Right ventricle myocardium inferior (tissue), 1 donor: ENCODE results near the gene CPT1A. TPM values are rescaled to one million over a fixed set of nuclear protein-coding genes. Genes with fewer than 3 reads are reported as not detected.
"Not testable (repeated sequence)": the region's sequence is repeated elsewhere in the genome, so short reads cannot be mapped to it uniquely, and the experiment has no call there.

Source experiments
- ATAC-seq: fragments of 200-7000 bp; cut with Tn5 transposase; one replicate; pipeline ENCODE4 v1.9.1; 2020; ENCODE audit warnings: mild to moderate bottlenecking, moderate library complexity
- DNase-seq: peaks from one replicate; pipeline ENCODE4 v3.0.0; 2021; ENCODE audit errors: missing footprints
- intact Hi-C: fragments of 100-400 bp; cut with DNase I; formaldehyde crosslinking; loops from one replicate; pipeline ENCODE4 v1.11.0; 2022
- total RNA-seq: library from RNA; stranded (reverse); fragmentation: NEBNext Ultra II Directional; extraction: Animal tissue kit (Norgen Biotek cat#: 25700); gene quantifications from one replicate; pipeline ENCODE4 v1.2.1, GENCODE V29; 2021
- donor health status: DM: no; HTN: yes; CAD: no; lungs with severe emphysema.

CPT1A gene
- total RNA-seq, 1 donor from 2014 or later: 83.3 TPM

GRCh38 chr11:68856425-68857030 lies 14.8 kb upstream of the CPT1A start:
- ATAC-seq, DNase-seq, intact Hi-C loops: not testable (repeated sequence)

GRCh38 chr11:68855205-68855981 lies 13.7 kb upstream of the CPT1A start:
- DNase-seq (peak; percentile 78), ATAC-seq (peak; percentile 59)
- intact Hi-C loops: no loop called here

- no peak for DNase-seq
- intact Hi-C loops: no loop called here
- ATAC-seq: peak; percentile 20
These were observed 12.7 kb upstream of the CPT1A start for GRCh38 chr11:68854273-68854958.

- DNase-seq (no peak), ATAC-seq (no peak)
- intact Hi-C loops: no loop called here
These were observed 10.9 kb upstream of the CPT1A start for GRCh38 chr11:68852628-68853027.

GRCh38 chr11:68848429-68848828 lies 6.7 kb upstream of the CPT1A start:
- ATAC-seq (no peak), DNase-seq (no peak)
- intact Hi-C loops: no loop called here

- ATAC-seq (no peak), DNase-seq (no peak)
- intact Hi-C loops: no loop called here
These were observed 5.7 kb upstream of the CPT1A start for GRCh38 chr11:68847395-68847794.

- ATAC-seq: peak; percentile 32
- intact Hi-C loops: no loop called here
- DNase-seq: no peak
These were observed 3.8 kb upstream of the CPT1A start for GRCh38 chr11:68845351-68846002.

GRCh38 chr11:68844801-68845200 lies 3.1 kb upstream of the CPT1A start:
- ATAC-seq (no peak), DNase-seq (no peak)
- intact Hi-C loops: loop anchor here (5.0 kb wide), 1 partner anchor 48 kb away; no protein-coding TSS in a partner anchor

GRCh38 chr11:68844376-68844775 lies 2.7 kb upstream of the CPT1A start:
- DNase-seq (no peak), ATAC-seq (no peak)
- intact Hi-C loops: loop anchor here (5.0 kb wide), 1 partner anchor 47 kb away; no protein-coding TSS in a partner anchor

- peak; percentile 55 for ATAC-seq
- intact Hi-C loops: loop anchor here (5.0 kb wide), 1 partner anchor 47 kb away; no protein-coding TSS in a partner anchor
- DNase-seq: peak; percentile 94
These were observed 2.1 kb upstream of the CPT1A start for GRCh38 chr11:68843703-68844312.

GRCh38 chr11:68843052-68843561 lies 1.4 kb upstream of the CPT1A start:
- ATAC-seq: no peak
- DNase-seq: no peak
- intact Hi-C loops: loop anchor here (5.0 kb wide), 1 partner anchor 46 kb away; no protein-coding TSS in a partner anchor

GRCh38 chr11:68842427-68843051 lies 823 bp upstream of the CPT1A start:
- ATAC-seq: no peak
- intact Hi-C loops: loop anchor here (5.0 kb wide), 1 partner anchor 45 kb away; no protein-coding TSS in a partner anchor
- DNase-seq: no peak

GRCh38 chr11:68840661-68841653 lies 759 bp downstream of the CPT1A start:
- peak; percentile 85 for DNase-seq
- peak; percentile 21 for ATAC-seq
- intact Hi-C loops: loop anchor here (2.0 to 5.0 kb wide), 2 partner anchors 44 to 50 kb away; no protein-coding TSS in a partner anchor

GRCh38 chr11:68839911-68840641 lies 1.6 kb downstream of the CPT1A start:
- intact Hi-C loops: loop anchor here (2.0 to 5.0 kb wide), 5 partner anchors 29 to 63 kb away; partner anchors contain the start of genes IGHMBP2 and MRPL21
- ATAC-seq: no peak
- DNase-seq: no peak

- intact Hi-C loops: loop anchor here (2.0 kb wide), 3 partner anchors 28 to 64 kb away; partner anchors contain the start of genes IGHMBP2 and MRPL21
- DNase-seq: peak; percentile 98
These were observed 2.5 kb downstream of the CPT1A start for GRCh38 chr11:68839054-68839865.

More at GRCh38 chr11:68839054-68839865, 2.5 kb downstream of the CPT1A start:
- peak; percentile 85 for ATAC-seq
